Limb (tissue), 2 donors: ENCODE results near the gene SSH3.

Experiments
- DNase-seq, 2 donors: peaks; one replicate each; pipeline ENCODE4 v3.0.0-alpha.2; 2016; ENCODE audit errors: extremely low spot score in 2 of 2

The SSH3 gene

GRCh38 chr11:67291481-67292381, 11.6 kb upstream of the SSH3 start:
- no peak for DNase-seq

DNA sequence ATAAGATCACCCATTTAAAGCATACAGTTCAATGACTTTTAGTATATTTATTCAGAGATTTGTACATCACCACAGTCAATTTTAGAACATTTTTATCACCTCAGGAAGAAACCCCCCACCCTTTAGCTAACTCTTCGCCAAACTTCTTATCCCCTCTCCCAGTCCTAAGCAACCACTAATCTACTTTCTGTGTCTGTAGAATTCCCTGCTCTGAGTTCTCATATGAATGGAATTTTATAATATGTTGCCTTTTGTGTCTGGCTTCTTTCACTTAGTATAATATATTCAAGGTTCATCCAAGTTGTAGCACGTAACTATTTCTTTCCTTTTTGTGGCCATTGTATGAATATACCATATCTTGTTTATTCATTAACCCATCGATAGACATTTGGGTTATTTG, 10.7 kb upstream of the SSH3 start:
- no peak for DNase-seq

DNA sequence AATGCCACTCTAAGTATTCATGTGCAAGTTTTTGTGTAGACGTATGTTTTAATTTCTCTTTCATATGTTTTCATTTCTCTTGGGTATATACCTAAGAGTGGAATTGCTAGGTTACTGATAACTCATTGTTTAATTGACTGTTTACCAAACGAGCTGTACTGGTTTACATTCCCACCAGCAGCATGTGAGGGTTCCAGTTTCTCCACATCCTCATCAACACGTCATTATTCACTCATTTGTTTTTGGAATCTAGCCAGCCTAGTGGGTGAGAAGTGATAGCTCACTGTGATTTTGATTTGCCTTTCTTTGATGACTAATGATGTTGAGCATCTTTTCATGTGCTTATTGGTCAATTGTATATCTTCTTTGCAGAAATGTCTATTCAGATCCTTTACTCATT, 10.2 kb upstream of the SSH3 start:
- no peak for DNase-seq

DNA sequence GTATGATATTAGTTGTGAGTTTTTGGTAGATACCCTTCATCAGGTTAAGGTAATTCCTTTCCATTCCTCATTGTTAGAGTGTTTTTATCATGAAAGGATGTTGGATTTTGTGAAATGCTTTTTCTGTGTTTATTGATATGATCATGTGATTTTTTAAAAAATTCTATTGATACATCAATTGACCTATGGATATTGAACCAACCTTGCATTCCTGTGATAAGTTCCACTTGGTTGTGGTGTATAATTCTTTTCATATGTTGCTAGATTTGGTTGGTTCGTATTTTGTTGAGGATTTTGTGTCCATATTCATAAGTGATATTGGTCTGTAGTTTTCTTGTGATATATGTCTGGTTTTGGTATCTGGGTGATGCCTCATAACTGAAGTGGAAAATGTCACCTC, 7.5 kb upstream of the SSH3 start:
- DNase-seq, result no peak

DNA sequence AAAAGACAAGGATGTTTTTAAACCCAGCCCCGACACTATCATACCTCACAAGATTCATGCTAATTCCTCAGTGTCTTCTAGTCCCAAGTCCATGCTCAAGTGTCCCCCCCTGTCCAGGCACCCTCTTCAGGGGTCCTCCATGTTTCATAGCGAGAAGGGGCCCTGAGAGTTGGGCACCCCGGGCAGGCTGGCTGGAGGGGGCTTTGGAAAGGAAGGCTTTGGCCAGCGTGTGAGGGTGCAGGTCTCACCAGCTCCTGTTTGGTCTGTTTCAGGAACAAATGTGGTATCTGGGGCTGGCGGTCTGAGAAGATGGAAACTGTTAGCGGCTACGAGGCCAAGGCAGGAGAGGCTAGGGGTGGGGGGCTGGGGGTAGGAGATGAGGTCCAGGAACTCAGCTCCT, 4.5 kb upstream of the SSH3 start:
- no peak for DNase-seq

- no peak for DNase-seq
These were observed 3.7 kb upstream of the SSH3 start for GRCh38 chr11:67299471-67300191.

GRCh38 chr11:67300256-67300755, 3.0 kb upstream of the SSH3 start:
- no peak for DNase-seq

DNA sequence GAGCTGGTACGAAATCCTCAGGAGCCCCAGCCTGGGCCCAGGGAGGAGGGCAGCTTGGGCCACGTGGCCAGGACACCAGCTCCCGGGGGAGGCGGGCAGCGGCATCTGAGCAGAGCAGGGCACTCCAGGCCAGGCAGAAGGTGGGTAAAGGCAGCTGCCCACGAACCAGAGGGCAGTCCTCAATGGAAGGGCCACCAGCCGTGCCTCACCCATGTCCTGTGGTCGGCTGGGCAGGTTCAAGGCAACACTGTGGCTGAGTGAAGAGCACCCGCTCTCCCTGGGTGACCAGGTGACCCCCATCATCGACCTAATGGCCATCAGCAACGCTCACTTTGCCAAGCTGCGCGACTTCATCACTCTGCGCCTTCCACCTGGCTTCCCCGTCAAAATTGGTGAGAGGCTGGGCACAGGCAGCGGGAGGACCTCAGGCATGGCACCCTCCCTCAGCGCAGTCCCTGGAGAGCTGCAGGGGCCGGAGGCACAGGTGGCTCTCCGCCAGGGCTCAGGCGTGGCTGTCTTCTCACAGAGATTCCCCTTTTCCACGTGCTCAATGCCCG, 2.5 kb upstream of the SSH3 start:
- DNase-seq, result no peak

GRCh38 chr11:67301313-67301921, 1.9 kb upstream of the SSH3 start:
- no peak for DNase-seq

- DNase-seq, result peak; percentile 62 to 72
These were observed 1.3 kb upstream of the SSH3 start for GRCh38 chr11:67301951-67302516.

DNA sequence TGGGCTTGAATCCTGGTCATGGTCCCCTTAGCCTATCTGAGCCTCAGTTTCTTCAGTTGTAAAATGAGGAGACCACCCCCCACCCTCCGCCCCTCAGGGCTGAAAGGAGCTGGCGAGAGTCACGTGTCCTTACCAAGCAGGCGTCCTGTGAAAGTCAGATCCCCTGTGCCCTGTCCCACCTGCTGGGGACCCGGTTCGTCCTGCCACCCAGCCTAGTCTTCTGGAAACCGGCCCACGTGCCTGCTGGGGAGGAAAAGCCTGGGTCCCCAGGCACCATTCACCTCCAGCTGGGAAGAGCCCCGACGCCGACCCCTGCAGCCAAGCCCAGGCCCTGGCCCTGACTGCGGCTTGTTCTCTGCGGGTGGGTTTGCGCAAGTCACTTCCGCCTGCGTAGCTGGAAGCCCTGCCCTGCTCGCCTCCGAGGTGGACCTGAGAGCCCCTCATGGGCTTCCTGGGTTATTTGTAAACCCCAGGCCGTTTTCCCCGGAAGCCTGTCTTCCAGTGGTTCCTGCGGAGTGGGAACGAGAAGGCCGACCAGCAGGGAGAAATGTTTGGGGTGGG, 679 bp upstream of the SSH3 start:
- peak in 1 of 2 donors; percentile 46 for DNase-seq

- DNase-seq, result no peak
These were observed 593 bp downstream of the SSH3 start for GRCh38 chr11:67303835-67304411.

DNA sequence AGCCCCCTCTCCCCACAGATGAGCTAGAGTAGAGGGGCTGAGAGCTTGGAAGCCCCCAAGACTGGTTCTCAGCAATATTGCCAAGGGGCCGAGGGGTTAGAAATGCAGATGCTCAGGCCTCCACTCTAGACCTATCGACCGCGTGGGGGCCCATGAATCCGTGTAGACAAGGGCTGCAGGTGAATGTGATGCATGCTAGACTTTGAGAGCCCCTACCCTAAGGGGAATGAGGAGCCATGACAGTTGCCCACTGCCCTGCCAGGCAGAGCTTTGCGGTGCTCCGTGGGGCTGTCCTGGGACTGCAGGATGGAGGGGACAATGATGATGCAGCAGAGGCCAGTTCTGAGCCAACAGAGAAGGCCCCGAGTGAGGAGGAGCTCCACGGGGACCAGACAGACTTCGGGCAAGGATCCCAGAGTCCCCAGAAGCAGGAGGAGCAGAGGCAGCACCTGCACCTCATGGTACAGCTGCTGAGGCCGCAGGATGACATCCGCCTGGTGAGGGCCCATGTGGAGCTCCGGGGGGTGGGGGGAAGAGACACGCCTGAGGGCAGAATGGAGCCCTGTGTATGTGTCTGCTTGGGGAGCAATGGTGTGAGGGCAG, 1.3 kb downstream of the SSH3 start:
- peak in 1 of 2 donors; percentile 29 for DNase-seq

DNA sequence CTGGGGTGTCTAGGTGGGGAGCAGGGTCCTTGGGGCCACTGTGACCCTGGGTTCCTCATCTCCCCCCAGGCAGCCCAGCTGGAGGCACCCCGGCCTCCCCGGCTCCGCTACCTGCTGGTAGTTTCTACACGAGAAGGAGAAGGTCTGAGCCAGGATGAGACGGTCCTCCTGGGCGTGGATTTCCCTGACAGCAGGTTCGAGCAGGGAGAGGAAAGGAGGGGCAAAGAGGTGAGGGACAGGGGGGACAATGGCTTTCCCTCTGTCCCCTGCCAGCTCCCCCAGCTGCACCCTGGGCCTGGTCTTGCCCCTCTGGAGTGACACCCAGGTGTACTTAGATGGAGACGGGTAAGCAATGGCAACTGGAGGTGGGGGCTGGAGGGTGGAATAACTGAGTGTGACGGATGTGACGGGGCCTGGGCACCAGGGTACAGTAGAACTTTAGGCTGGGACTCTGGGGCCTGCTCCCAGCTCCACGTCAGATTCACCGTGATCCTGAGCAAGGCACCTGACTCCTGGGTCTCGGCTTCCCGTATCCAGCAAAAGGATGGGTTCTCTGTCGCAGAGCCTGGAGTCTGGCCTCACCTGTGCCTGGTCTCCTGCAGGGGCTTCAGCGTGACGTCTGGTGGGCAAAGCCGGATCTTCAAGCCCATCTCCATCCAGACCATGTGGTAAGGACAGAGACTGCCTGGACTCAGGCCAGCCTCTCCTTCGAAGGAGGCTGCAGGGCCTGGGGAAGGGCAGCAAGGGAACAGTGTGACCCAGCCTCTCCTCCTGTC, 3.6 kb downstream of the SSH3 start:
- no peak for DNase-seq

- DNase-seq, result no peak
These were observed 4.2 kb downstream of the SSH3 start for GRCh38 chr11:67307545-67308001.

- DNase-seq, result no peak
These were observed 4.9 kb downstream of the SSH3 start for GRCh38 chr11:67308031-67308866.

GRCh38 chr11:67309166-67309565, 5.8 kb downstream of the SSH3 start:
- DNase-seq, result no peak

- DNase-seq, result no peak
These were observed 6.3 kb downstream of the SSH3 start for GRCh38 chr11:67309661-67310061.
